OCI-LY1 (cell line): ENCODE measurements around the gene CACNG4.

Experiments
- H2AFZ ChIP-seq: fragments of 200-600 bp; sonication (generic), shearing (Covaris generic); 2 replicates; pipeline ENCODE4 v1.6.0; 2014; ENCODE audit warnings: antibody characterized with exemption, mild to moderate bottlenecking, low read length
- H3F3A ChIP-seq: fragments of 200-600 bp; sonication (generic), shearing (Covaris generic); 2 replicates; pipeline ENCODE4 v1.6.0; 2014; ENCODE audit warnings: mild to moderate bottlenecking, antibody characterized with exemption, low read length, moderate library complexity; ENCODE audit not compliant: insufficient read depth
- H3K27ac ChIP-seq: fragments of 200-600 bp; sonication (generic); 2 replicates; pipeline ENCODE4 v1.5.1; 2014; ENCODE audit warnings: low read length, mixed run types, mild to moderate bottlenecking, low read depth; ENCODE audit not compliant: poor library complexity, severe bottlenecking
- H3K27me3 ChIP-seq: fragments of 200-600 bp; sonication (generic); 2 replicates; pipeline ENCODE4 v1.6.0; 2014; ENCODE audit warnings: antibody characterized with exemption, mild to moderate bottlenecking, low read length, moderate library complexity; ENCODE audit not compliant: insufficient read depth
- H3K36me3 ChIP-seq: fragments of 200-600 bp; sonication (generic); 2 replicates; pipeline ENCODE4 v1.6.1; 2014; ENCODE audit warnings: mild to moderate bottlenecking, antibody characterized with exemption, low read length, moderate library complexity, mixed read lengths; ENCODE audit not compliant: insufficient read depth
- H3K4me1 ChIP-seq: fragments of 200-600 bp; sonication (generic); 2 replicates; pipeline ENCODE4 v1.5.1; 2014; ENCODE audit warnings: mild to moderate bottlenecking, low read length, moderate library complexity; ENCODE audit not compliant: insufficient read depth, severe bottlenecking
- H3K4me2 ChIP-seq: fragments of 200-600 bp; sonication (generic), shearing (Covaris generic); 2 replicates; pipeline ENCODE4 v1.6.1; 2014; ENCODE audit warnings: low read length
- H3K4me3 ChIP-seq: fragments of 200-600 bp; sonication (generic); 2 replicates; pipeline ENCODE4 v1.5.1; 2014; ENCODE audit warnings: low read length, low read depth, mild to moderate bottlenecking, mixed read lengths; ENCODE audit not compliant: poor library complexity, severe bottlenecking
- H3K79me2 ChIP-seq: fragments of 200-600 bp; shearing (Covaris generic); 2 replicates; pipeline ENCODE4 v1.6.1; 2016; ENCODE audit warnings: mixed run types, low read length, mixed read lengths; ENCODE audit not compliant: insufficient read depth
- H3K9ac ChIP-seq: fragments of 200-600 bp; sonication (generic), shearing (Covaris generic); 2 replicates; pipeline ENCODE4 v1.6.1; 2014; ENCODE audit warnings: mild to moderate bottlenecking, low read length, mixed read lengths
- H3K9me2 ChIP-seq: fragments of 200-600 bp; sonication (generic), shearing (Covaris generic); 2 replicates; pipeline ENCODE4 v1.6.1; 2014; ENCODE audit warnings: low read depth, mild to moderate bottlenecking, low read length, mixed read lengths
- H3K9me3 ChIP-seq: fragments of 200-600 bp; shearing (Covaris generic); 2 replicates; pipeline ENCODE4 v1.6.1; 2014; ENCODE audit warnings: low read length, mixed read lengths
- H4K20me1 ChIP-seq: fragments of 200-600 bp; sonication (generic), shearing (Covaris generic); 2 replicates; pipeline ENCODE4 v1.6.0; 2016; ENCODE audit warnings: mild to moderate bottlenecking, low read length; ENCODE audit not compliant: insufficient read depth
- EZH2 ChIP-seq: fragments of 200-600 bp; sonication (generic), shearing (Covaris generic); IDR thresholded peaks from 2 replicates; pipeline ENCODE4 v1.8.0; 2017; ENCODE audit warnings: borderline replicate concordance, mixed run types, mild to moderate bottlenecking, antibody characterized with exemption, low read length, moderate library complexity, mixed read lengths
- TF ChIP-seq, protein P1 (sequence below): fragments of 200-600 bp; sonication (generic), shearing (Covaris generic); IDR thresholded peaks from 2 replicates; pipeline ENCODE4 v1.5.1; 2017; ENCODE audit warnings: mild to moderate bottlenecking, antibody characterized with exemption, low read length, moderate library complexity, mixed read lengths

The CACNG4 gene

DNA sequence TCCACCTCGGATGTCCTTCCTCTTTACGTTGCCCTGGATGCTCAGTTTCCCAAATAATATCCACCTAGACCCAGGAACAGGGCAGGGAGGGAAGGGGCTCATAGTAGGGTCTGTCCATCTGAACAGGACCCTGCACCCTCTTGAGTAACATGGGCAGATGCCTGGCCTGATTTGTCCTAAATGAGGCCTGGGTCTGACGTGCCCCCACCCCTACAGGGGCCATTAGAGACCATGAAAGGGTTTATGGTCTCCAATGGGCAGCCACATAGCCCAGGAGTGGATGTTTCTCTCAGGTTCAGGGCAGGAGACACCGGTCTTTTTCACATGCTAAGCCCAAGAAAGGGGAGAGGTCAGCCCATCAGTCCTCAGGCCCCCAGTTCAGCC lies 86.6 kb downstream of the CACNG4 start:
- Histone ChIP-seq H3K4me1 (no peaks in the 10 kb centered on the region), H3K9me2 (no peaks in the 10 kb centered on the region), H3F3A (no peaks in the 10 kb centered on the region), H3K4me2 (no peak overlapping the region), H3K36me3 (no peaks in the 10 kb centered on the region; the same call in 1 of the 2 replicates), H3K9ac (no peak overlapping the region), H3K27me3 (peaks cover 17% of the 10 kb centered on the region; the same call in 1 of the 2 replicates), H2AFZ (no peak overlapping the region), H4K20me1 (no peaks in the 10 kb centered on the region), H3K4me3 (no peak overlapping the region), H3K9me3 (peaks cover 13% of the 10 kb centered on the region; the same call in 1 of the 2 replicates), H3K79me2 (no peaks in the 10 kb centered on the region), H3K27ac (no peak overlapping the region)
- TF ChIP-seq, protein P1, sequence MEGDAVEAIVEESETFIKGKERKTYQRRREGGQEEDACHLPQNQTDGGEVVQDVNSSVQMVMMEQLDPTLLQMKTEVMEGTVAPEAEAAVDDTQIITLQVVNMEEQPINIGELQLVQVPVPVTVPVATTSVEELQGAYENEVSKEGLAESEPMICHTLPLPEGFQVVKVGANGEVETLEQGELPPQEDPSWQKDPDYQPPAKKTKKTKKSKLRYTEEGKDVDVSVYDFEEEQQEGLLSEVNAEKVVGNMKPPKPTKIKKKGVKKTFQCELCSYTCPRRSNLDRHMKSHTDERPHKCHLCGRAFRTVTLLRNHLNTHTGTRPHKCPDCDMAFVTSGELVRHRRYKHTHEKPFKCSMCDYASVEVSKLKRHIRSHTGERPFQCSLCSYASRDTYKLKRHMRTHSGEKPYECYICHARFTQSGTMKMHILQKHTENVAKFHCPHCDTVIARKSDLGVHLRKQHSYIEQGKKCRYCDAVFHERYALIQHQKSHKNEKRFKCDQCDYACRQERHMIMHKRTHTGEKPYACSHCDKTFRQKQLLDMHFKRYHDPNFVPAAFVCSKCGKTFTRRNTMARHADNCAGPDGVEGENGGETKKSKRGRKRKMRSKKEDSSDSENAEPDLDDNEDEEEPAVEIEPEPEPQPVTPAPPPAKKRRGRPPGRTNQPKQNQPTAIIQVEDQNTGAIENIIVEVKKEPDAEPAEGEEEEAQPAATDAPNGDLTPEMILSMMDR, result no peak
- TF ChIP-seq EZH2, result no peak

DNA sequence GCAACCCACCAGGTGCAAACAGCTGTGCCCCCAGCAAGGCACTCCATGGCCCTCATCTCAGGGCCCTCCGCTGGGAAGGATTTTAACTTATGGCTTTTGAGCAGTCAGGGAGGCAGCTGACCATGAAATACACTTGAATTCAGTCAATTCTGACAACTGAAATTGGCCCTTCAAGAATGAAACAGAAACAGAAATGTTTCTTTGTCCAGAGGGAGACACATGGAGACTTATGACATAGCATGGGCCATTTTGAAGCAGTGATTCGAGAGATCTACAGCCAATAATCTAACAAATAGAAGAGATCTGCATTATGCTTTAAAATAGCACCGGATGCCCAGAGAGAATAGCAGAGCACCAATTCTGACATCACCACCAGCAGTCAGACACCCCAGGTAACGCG lies 87.3 kb downstream of the CACNG4 start:
- Histone ChIP-seq H3K4me3 (no peak overlapping the region), H3K27me3 (peaks cover 17% of the 10 kb centered on the region; the same call in 1 of the 2 replicates), H3K9me2 (no peaks in the 10 kb centered on the region), H3F3A (no peaks in the 10 kb centered on the region), H3K27ac (no peak overlapping the region), H3K9me3 (peaks cover 13% of the 10 kb centered on the region; the same call in 1 of the 2 replicates), H3K4me2 (no peak overlapping the region), H3K79me2 (no peaks in the 10 kb centered on the region), H3K4me1 (peaks cover 6% of the 10 kb centered on the region), H2AFZ (no peak overlapping the region), H4K20me1 (no peaks in the 10 kb centered on the region), H3K36me3 (no peaks in the 10 kb centered on the region; the same call in 1 of the 2 replicates), H3K9ac (no peak overlapping the region)
- TF ChIP-seq, protein P1, result no peak
- TF ChIP-seq EZH2, result no peak

DNA sequence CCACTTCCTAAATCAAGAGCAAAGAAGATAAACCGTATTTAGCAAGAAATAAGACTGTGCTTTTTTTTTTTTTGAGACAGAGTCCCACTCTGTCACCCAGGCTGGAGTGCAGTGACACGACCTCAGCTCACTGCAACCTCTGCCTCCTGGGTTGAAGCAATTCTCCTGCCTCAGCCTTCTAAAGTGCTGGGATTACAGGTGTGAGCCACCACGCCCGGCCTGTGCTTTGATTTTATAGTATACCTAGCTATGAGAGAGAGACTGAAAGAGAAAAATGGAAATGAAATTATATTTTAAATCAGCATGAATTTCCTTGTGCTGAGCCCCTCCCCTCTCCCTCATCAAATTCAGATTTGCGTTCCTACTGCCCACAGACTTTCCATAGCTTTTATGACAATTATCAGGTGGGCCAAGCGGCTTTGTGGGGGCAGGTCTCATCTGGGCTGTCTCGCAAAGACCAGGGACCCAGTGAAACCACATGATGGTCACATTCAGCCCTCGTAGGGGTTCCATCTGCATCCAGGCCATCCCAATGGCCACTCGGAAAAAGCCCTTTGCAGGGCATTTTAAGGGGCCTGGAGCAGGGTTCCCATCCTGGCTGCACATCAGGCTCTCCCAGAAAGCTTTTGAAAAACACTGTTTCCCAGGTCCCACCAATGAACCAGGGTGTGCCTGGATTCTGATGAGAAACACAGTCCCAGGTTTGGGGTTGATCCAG lies 88.4 kb downstream of the CACNG4 start:
- Histone ChIP-seq H3K9me2 (no peaks in the 10 kb centered on the region), H3K27me3 (peaks cover 12% of the 10 kb centered on the region; the same call in 1 of the 2 replicates), H3K9ac (no peak overlapping the region), H3K4me3 (no peak overlapping the region), H3F3A (no peaks in the 10 kb centered on the region), H3K4me1 (peaks cover 9% of the 10 kb centered on the region), H2AFZ (no peak overlapping the region), H3K4me2 (no peak overlapping the region), H3K36me3 (no peaks in the 10 kb centered on the region; the same call in 1 of the 2 replicates), H3K9me3 (0 out of 2 replicates have a peak, but pooled peaks cover 7% of the 10 kb centered on the region), H3K79me2 (no peaks in the 10 kb centered on the region), H4K20me1 (no peaks in the 10 kb centered on the region), H3K27ac (no peak overlapping the region)
- TF ChIP-seq EZH2, result no peak
- TF ChIP-seq, protein P1, result no peak
